Neutrophil (primary cell): ENCODE measurements around the gene LMOD1.

Experiments
- H3K27ac ChIP-seq: fragments of 200-600 bp; sonication (generic); 2 replicates; pipeline ENCODE4 v1.5.1; 2016; ENCODE audit warnings: mild to moderate bottlenecking, moderate library complexity
- H3K27me3 ChIP-seq: fragments of 200-600 bp; sonication (generic); 2 replicates; pipeline ENCODE4 v1.6.0; 2016; ENCODE audit warnings: mild to moderate bottlenecking
- H3K36me3 ChIP-seq: fragments of 200-600 bp; sonication (generic); 2 replicates; pipeline ENCODE4 v1.5.1; 2017
- H3K4me1 ChIP-seq, 2 experiments: fragments of 200-600 bp in 1 of 2; sonication (generic) in 1 of 2; 1 replicate in 1 of 2; 2 replicates in 1 of 2; pipeline versions ENCODE4 v1.5.1 to v1.6.1; 2013 to 2016; ENCODE audit warnings: low read depth in 1 of 2, low read length in 1 of 2, mild to moderate bottlenecking in 1 of 2, moderate library complexity in 1 of 2; ENCODE audit not compliant: control insufficient read depth in 1 of 2, insufficient read depth in 1 of 2
- H3K4me3 ChIP-seq, 2 experiments: fragments of 200-600 bp in 1 of 2; sonication (generic) in 1 of 2; 1 replicate in 1 of 2; 2 replicates in 1 of 2; pipeline ENCODE4 v1.5.1; 2013 to 2016; ENCODE audit warnings: low read depth in 1 of 2, low read length in 1 of 2, mild to moderate bottlenecking in 1 of 2, moderate library complexity in 1 of 2
- H3K9me3 ChIP-seq: fragments of 200-600 bp; sonication (generic); 2 replicates; pipeline ENCODE4 v1.5.1; 2016
- TF ChIP-seq, protein P1 (sequence below): fragments of 200-600 bp; sonication (generic); IDR thresholded peaks from 2 replicates; pipeline ENCODE4 v1.5.1; 2016; ENCODE audit warnings: antibody characterized with exemption

Gene LMOD1

DNA sequence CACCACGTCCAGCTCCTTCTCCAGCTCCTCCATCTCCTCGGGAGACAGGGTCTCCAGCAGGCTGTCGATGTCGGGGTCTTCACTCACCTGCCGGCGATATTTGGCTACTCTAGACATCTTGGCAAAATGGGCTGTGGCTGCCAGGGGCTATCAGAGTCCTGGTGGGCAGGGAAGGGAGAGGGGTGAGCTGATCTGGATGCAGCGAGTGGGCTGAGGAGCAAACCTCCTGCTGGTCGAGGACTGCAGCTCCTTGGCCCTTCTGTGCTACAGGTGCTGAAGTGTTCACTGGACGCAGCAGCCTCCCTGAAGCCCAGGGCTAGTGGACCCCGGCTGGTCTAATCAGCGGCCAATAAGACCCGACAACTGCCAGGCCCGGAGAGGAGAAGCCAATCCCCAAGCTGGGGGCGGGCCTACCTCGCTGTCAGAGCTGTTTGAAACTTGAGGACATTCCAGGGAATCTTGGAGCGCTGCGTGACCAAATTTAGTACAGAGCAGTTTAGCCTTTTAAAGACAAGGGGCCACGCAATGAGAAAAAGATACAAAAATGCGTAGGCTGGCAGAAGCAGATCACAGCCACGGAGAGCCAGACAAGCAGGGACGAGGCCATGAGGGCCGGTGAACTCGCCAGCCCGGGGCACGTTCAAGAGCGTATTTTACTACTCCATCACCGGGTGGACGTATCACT, at the start of gene LMOD1:
Gene LMOD1 (minus strand): TSS at position 325 of the 685 bp plus-strand sequence. CDS start 208 bp downstream, at position 117.
- Histone ChIP-seq H3K27ac (no peak within 1 kb of the TSS), H3K4me1 (no peaks in the 10 kb centered on the region), H3K9me3 (no peaks in the 10 kb centered on the region), H3K36me3 (no peaks in the 10 kb centered on the region), H3K4me3 (no peak within 1 kb of the TSS), H3K27me3 (peaks cover 61% of the 10 kb centered on the region)
- TF ChIP-seq, protein P1, sequence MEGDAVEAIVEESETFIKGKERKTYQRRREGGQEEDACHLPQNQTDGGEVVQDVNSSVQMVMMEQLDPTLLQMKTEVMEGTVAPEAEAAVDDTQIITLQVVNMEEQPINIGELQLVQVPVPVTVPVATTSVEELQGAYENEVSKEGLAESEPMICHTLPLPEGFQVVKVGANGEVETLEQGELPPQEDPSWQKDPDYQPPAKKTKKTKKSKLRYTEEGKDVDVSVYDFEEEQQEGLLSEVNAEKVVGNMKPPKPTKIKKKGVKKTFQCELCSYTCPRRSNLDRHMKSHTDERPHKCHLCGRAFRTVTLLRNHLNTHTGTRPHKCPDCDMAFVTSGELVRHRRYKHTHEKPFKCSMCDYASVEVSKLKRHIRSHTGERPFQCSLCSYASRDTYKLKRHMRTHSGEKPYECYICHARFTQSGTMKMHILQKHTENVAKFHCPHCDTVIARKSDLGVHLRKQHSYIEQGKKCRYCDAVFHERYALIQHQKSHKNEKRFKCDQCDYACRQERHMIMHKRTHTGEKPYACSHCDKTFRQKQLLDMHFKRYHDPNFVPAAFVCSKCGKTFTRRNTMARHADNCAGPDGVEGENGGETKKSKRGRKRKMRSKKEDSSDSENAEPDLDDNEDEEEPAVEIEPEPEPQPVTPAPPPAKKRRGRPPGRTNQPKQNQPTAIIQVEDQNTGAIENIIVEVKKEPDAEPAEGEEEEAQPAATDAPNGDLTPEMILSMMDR = no peak

DNA sequence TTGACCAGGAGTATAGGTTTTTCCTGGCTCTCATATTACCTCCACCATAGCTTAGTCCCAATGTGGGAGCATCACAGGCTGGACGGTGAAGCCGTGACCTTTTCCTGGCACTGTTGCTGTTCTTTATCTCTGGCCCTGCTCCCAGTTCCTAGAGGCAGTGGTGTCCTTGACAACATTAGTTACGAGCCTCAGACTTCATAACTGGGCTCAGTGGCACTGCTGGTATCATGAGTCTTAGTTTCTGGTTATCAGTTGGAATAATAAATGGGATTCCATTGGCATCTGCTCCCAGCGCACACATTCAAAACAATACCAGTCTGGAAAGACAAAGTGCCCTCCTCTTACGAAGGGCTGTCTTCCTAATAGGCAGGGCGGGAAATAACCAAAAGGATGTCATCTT, 44.1 kb upstream of the LMOD1 start:
- H3K9me3 ChIP-seq = no peaks in the 10 kb centered on the region
- TF ChIP-seq, protein P1 = no peak
- no peaks in the 10 kb centered on the region for H3K4me1 ChIP-seq
- H3K4me3 ChIP-seq = no peak overlapping the region
- no peaks in the 10 kb centered on the region for H3K27me3 ChIP-seq
- H3K27ac ChIP-seq = no peak overlapping the region
- H3K36me3 ChIP-seq = peaks cover 67% of the 10 kb centered on the region

DNA sequence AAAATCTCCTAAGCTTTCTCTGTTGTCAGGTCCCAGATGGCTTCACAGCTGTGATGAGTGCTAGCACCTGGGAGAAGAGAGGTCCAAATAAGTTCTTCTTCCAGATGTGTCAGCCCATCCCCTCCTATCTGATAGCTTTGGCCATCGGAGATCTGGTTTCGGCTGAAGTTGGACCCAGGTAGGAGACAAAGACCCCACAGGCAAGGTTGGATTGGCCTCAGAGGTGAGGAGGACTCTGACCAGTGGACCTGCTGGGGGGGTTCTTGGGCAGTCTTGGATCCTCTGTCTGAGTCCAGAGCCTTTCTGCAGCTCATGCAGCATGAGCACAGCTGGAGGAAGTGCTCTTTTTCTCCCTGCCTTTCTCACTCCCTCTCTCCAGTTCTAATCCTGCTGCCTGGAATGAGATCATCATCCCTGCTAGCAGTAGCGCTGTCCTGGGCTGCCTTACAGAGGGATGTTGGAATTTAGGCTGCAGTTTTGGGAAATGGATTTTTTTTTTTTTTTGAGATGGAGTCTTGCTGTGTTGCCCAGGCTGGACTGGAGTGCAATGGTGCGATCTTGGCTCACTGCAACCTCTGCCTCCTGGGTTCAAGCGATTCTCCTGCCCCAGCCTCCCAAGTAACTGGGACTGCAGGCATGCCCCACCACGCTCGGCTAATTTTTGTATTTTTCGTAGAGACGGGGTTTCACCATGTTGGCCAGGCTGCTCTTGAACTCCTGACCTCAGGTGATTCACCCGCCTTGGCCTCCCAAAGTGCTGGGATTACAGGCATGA, 43.2 kb upstream of the LMOD1 start:
- TF ChIP-seq, protein P1 = no peak
- Histone ChIP-seq H3K36me3 (peaks cover 60% of the 10 kb centered on the region), H3K4me3 (no peak overlapping the region), H3K27ac (no peak overlapping the region), H3K9me3 (no peaks in the 10 kb centered on the region), H3K4me1 (no peaks in the 10 kb centered on the region), H3K27me3 (no peaks in the 10 kb centered on the region)

DNA sequence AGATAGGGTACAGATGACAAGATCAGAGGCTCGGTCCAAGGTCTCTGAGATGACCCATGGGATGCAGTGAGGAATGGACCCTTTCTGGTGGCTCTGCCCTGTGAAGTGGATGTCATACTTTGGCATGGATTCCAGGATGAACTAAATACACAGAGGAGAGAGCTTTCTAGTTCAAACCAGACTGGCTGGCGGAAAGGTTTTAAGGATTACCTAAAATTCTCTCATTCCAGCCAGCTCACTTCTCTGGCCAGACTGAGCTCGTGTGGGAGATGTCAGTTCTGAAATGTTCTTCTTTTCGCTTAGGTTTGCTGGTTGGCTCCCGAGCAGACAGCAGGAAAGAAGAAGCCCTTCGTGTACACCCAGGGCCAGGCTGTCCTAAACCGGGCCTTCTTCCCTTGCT, 42.3 kb upstream of the LMOD1 start:
- Histone ChIP-seq H3K4me1 (peaks cover 2 to 4% of the 10 kb centered on the region in 2 experiments), H3K27ac (no peak overlapping the region), H3K4me3 (no peak overlapping the region), H3K27me3 (no peaks in the 10 kb centered on the region), H3K9me3 (no peaks in the 10 kb centered on the region), H3K36me3 (peaks cover 52% of the 10 kb centered on the region)
- TF ChIP-seq, protein P1 = no peak

DNA sequence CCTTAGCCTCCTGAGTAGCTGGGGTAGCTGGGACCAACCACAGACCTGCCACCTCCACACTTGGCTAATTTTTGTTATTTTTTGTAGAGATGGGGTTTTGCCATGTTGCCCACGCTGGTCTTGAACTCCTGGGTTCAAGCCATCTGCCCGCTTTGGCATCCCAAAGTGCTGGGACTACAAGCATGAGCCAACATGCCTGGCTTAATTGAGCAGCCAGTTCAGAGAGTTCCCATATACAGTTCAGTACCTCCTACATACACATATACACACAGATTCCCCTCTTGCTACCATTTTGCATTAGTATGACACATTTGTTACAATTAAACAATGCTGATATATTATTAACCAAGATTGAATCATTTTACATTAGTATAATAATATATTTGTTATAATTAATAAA, 39.0 kb upstream of the LMOD1 start:
- H3K9me3 ChIP-seq = no peaks in the 10 kb centered on the region
- peaks cover 14% of the 10 kb centered on the region in 2 experiments for H3K4me1 ChIP-seq
- TF ChIP-seq, protein P1 = no peak
- no peak overlapping the region for H3K4me3 ChIP-seq
- peaks cover 19% of the 10 kb centered on the region for H3K36me3 ChIP-seq
- H3K27me3 ChIP-seq = no peaks in the 10 kb centered on the region
- no peak overlapping the region for H3K27ac ChIP-seq
